K562 (cell line): ENCODE data around the gene TRABD. TPM values are rescaled to one million over a fixed set of nuclear protein-coding genes. Genes with fewer than 3 reads are reported as not detected.
A peak's percentile ranks its signal among the peaks of the same experiment; 100 is the strongest.

Experiments used
- CBX5 ChIP-seq: IDR thresholded peaks from 2 replicates; pipeline ENCODE4 v1.6.1; 2014; ENCODE audit warnings: low read depth, borderline replicate concordance
- CREM ChIP-seq: IDR thresholded peaks from 2 replicates; pipeline ENCODE4 v1.6.1; 2014; ENCODE audit warnings: antibody characterized with exemption, low read depth
- EGR1 ChIP-seq: fragments of 450-650 bp; conservative IDR thresholded peaks from 2 replicates; pipeline ENCODE4 v1.6.1; 2017; ENCODE audit warnings: mild to moderate bottlenecking
- EP300 ChIP-seq: IDR thresholded peaks from 2 replicates; pipeline ENCODE4 v1.6.1; 2012; ENCODE audit warnings: low read length, improper control_type of control experiment
- EP400 ChIP-seq: fragments of 450-650 bp; IDR thresholded peaks from 2 replicates; pipeline ENCODE4 v1.6.1; 2017; ENCODE audit warnings: antibody characterized with exemption, mild to moderate bottlenecking, moderate library complexity
- ESRRA ChIP-seq: fragments of 450-650 bp; IDR thresholded peaks from 2 replicates; pipeline ENCODE4 v1.6.1; 2014; ENCODE audit warnings: low read depth, mild to moderate bottlenecking, moderate library complexity, borderline replicate concordance
- FIP1L1 ChIP-seq: fragments of 200-400 bp; formaldehyde crosslinking; IDR thresholded peaks from 2 replicates; pipeline ENCODE4 v1.6.1; 2018; ENCODE audit warnings: mild to moderate bottlenecking, low read depth, low read length; ENCODE audit not compliant: poor library complexity, severe bottlenecking
- GABPB1 ChIP-seq: sonication (generic); formaldehyde crosslinking; IDR thresholded peaks from 2 replicates; pipeline ENCODE4 v1.8.0; 2022; ENCODE audit warnings: mild to moderate bottlenecking, missing genetic modification reagents
- GTF2A2 ChIP-seq: IDR thresholded peaks from 2 replicates; pipeline ENCODE4 v1.6.1; 2016; ENCODE audit warnings: mild to moderate bottlenecking, missing genetic modification characterization, missing compliant biosample characterization
- GTF2E2 ChIP-seq: fragments of 200-800 bp; sonication (Bioruptor generic); IDR thresholded peaks from 2 replicates; pipeline ENCODE4 v1.6.1; 2016; ENCODE audit warnings: missing genetic modification characterization, missing compliant biosample characterization
- HDAC2 ChIP-seq: fragments of 450-650 bp; IDR thresholded peaks from 2 replicates; pipeline ENCODE4 v1.6.1; 2016; ENCODE audit warnings: mild to moderate bottlenecking
- L3MBTL2 ChIP-seq: fragments of 450-650 bp; IDR thresholded peaks from 2 replicates; pipeline ENCODE4 v1.6.1; 2016; ENCODE audit warnings: mild to moderate bottlenecking, moderate library complexity
- MAX ChIP-seq: sonication (generic); formaldehyde crosslinking; IDR thresholded peaks from 2 replicates; pipeline ENCODE4 v1.9.0; 2022; ENCODE audit warnings: mild to moderate bottlenecking, missing genetic modification reagents
- MAZ ChIP-seq, 2 experiments: fragments of 450-650 bp in 1 of 2; sonication (generic) in 1 of 2; formaldehyde crosslinking; IDR thresholded peaks in 1 of 2; conservative IDR thresholded peaks in 1 of 2; 2 replicates each; pipeline versions ENCODE4 v1.4.0 to v1.5.0; 2020; ENCODE audit warnings: mild to moderate bottlenecking in 1 of 2, missing genetic modification reagents in 1 of 2
- NFYB ChIP-seq: IDR thresholded peaks from 2 replicates; pipeline ENCODE4 v1.6.1; 2011; ENCODE audit warnings: mild to moderate bottlenecking, moderate library complexity; ENCODE audit not compliant: insufficient read length; ENCODE audit errors: extremely low read depth
- POLR2A ChIP-seq: fragments of 450-650 bp; conservative IDR thresholded peaks from 2 replicates; pipeline ENCODE4 v1.6.1; 2016
- RBFOX2 ChIP-seq: fragments of 200-400 bp; formaldehyde crosslinking; IDR thresholded peaks from 2 replicates; pipeline ENCODE4 v1.6.1; 2017; ENCODE audit warnings: low read depth, mild to moderate bottlenecking, low read length, moderate library complexity
- TAF9B ChIP-seq: fragments of 450-650 bp; IDR thresholded peaks from 2 replicates; pipeline ENCODE4 v1.6.1; 2018; ENCODE audit warnings: mild to moderate bottlenecking; ENCODE audit not compliant: partially characterized antibody
- TBP ChIP-seq: optimal IDR thresholded peaks from 2 replicates; pipeline ENCODE3; 2011; ENCODE audit warnings: low read depth, low read length, improper control_type of control experiment
- TEAD1 ChIP-seq, 2 experiments: fragments of 450-650 bp in 1 of 2; sonication (generic) in 1 of 2; formaldehyde crosslinking; IDR thresholded peaks; 2 replicates each; pipeline versions ENCODE4 v1.4.0 to v1.8.0; 2020 to 2022; ENCODE audit warnings: mild to moderate bottlenecking in 2 of 2, missing genetic modification reagents in 1 of 2
- ZNF766 ChIP-seq: fragments of 200-800 bp; sonication (Bioruptor generic); conservative IDR thresholded peaks from 2 replicates; pipeline ENCODE4 v1.6.1; 2016; ENCODE audit warnings: missing genetic modification characterization, missing compliant biosample characterization
- ZNF785 ChIP-seq: fragments of 250-450 bp; sonication (Bioruptor Pico); IDR thresholded peaks from 2 replicates; pipeline ENCODE4 v1.4.0; 2020; ENCODE audit warnings: mild to moderate bottlenecking
- polyA plus RNA-seq, 8 experiments: library from polyadenylated mRNA; depleted of rRNA in 4 of 8; stranded (reverse) in 5 of 8; unstranded in 3 of 8; fragments of >200 nt; fragmentation: Nextera tagmentation in 2 of 8; fragmentation: Illumina TruSeq in 1 of 8; extraction: Ambion mirVana in 2 of 8; extraction: Trizol in 1 of 8; gene quantifications; 2 replicates each; pipeline versions ENCODE4 v1.2.1 to v1.2.3, GENCODE V29; 2011 to 2014; ENCODE audit warnings: inconsistent platforms in 1 of 8, missing spikeins in 1 of 8
- total RNA-seq, 7 experiments: library from RNA; depleted of rRNA in 6 of 7; stranded (reverse); fragments of >200 nt in 6 of 7; fragmentation: Illumina TruSeq in 2 of 7; extraction: Trizol in 2 of 7; gene quantifications; 2 replicates each; pipeline versions ENCODE4 v1.2.1 to v1.2.3, GENCODE V29; 2011 to 2021; ENCODE audit warnings: low replicate concordance in 1 of 7
- TF ChIP-seq, protein P1 (sequence below): fragments of 250-450 bp; sonication (Bioruptor Pico); IDR thresholded peaks from 2 replicates; pipeline ENCODE4 v1.4.0; 2020; ENCODE audit warnings: mild to moderate bottlenecking, moderate library complexity
- TF ChIP-seq, protein P2 (sequence below): fragments of 450-650 bp; IDR thresholded peaks from 2 replicates; pipeline ENCODE4 v1.6.1; 2016; ENCODE audit warnings: antibody characterized with exemption

TRABD gene
- total and polyA plus RNA-seq, 9 of the 15 experiments (the other 6 are each of a cell fraction or from before 2014, with no cell fraction given), result 0.08 to 62.9 (median 14.0) TPM

DNA sequence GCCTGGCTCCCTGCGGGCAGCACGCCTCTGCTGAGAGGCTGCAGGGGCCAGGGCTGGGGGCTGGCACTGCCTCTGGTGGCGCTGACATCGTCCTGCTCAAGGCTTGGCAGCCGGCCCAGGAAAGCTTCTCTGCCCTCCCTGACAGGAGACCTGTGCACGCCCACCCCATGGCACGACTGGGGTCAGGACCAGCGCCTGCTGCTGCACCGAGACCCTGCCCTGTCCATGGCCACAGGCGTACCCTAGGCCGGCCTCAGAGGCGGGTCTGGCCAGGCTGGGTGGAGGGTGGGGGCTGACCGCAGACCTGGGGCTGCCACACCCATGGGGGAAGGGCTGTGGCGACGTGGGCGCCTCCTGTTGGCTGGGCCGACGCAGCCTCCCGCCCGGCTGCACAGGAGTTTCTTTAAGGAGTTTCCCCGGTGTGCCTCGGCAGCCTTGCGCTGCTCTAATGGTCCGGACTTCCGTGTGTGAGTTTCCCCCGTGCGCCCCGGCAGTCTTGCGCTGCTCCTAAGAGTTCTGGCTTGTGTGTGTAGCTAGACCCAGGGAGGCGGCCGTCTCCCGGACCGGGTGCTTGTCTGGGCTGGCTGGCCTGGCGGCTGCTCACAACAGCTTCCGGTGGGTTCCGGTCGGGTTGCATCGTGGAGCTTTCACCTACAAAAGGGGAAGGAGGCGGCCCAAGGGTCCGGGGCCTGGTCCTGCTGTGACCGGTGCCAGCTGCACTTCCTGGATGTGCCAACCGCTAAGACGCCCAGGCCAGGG lies 4.6 kb downstream of the TRABD start (continued):
- TF ChIP-seq RBFOX2 (peak; percentile 70), TAF9B (no peak), ZNF785 (CRISPR knock-in tag) (no peak), GTF2E2 (tag) (no peak), MAX (CRISPR knock-in tag) (peak; percentile 42; the same call in 1 of the 2 replicates), HDAC2 (no peak), NFYB (peak; percentile 25), CREM (peak; percentile 77), EP400 (peak; percentile 66), EP300 (0 out of 2 replicates have a peak, but pooled peaks have one; percentile 4), ZNF766 (peak; percentile 62; the same call in 1 of the 2 replicates), EGR1 (0 out of 2 replicates have a peak, but pooled peaks have one; percentile 16), FIP1L1 (peak; percentile 17), POLR2A (peak; percentile 57), ESRRA (peak; percentile 89; the same call in 1 of the 2 replicates), CBX5 (0 out of 2 replicates have a peak, but pooled peaks have one; percentile 20), TBP (peak; percentile 35), L3MBTL2 (0 out of 2 replicates have a peak, but pooled peaks have one; percentile 37), TEAD1 (CRISPR knock-in tag; IDR thresholded peaks at IDR 0.05) (no peak), GTF2A2 (tag) (no peak), GABPB1 (CRISPR knock-in tag) (peak; percentile 76), MAZ (CRISPR knock-in tag; conservative IDR thresholded peaks at IDR 0.05 in 1 of 2, IDR thresholded peaks at IDR 0.05 in 1 of 2) (peak; percentile 77 to 87)
- TF ChIP-seq, protein P1, sequence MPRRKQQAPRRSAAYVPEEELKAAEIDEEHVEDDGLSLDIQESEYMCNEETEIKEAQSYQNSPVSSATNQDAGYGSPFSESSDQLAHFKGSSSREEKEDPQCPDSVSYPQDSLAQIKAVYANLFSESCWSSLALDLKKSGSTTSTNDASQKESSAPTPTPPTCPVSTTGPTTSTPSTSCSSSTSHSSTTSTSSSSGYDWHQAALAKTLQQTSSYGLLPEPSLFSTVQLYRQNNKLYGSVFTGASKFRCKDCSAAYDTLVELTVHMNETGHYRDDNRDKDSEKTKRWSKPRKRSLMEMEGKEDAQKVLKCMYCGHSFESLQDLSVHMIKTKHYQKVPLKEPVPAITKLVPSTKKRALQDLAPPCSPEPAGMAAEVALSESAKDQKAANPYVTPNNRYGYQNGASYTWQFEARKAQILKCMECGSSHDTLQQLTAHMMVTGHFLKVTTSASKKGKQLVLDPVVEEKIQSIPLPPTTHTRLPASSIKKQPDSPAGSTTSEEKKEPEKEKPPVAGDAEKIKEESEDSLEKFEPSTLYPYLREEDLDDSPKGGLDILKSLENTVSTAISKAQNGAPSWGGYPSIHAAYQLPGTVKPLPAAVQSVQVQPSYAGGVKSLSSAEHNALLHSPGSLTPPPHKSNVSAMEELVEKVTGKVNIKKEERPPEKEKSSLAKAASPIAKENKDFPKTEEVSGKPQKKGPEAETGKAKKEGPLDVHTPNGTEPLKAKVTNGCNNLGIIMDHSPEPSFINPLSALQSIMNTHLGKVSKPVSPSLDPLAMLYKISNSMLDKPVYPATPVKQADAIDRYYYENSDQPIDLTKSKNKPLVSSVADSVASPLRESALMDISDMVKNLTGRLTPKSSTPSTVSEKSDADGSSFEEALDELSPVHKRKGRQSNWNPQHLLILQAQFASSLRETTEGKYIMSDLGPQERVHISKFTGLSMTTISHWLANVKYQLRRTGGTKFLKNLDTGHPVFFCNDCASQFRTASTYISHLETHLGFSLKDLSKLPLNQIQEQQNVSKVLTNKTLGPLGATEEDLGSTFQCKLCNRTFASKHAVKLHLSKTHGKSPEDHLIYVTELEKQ (CRISPR knock-in tag), result no peak
- TF ChIP-seq, protein P2, sequence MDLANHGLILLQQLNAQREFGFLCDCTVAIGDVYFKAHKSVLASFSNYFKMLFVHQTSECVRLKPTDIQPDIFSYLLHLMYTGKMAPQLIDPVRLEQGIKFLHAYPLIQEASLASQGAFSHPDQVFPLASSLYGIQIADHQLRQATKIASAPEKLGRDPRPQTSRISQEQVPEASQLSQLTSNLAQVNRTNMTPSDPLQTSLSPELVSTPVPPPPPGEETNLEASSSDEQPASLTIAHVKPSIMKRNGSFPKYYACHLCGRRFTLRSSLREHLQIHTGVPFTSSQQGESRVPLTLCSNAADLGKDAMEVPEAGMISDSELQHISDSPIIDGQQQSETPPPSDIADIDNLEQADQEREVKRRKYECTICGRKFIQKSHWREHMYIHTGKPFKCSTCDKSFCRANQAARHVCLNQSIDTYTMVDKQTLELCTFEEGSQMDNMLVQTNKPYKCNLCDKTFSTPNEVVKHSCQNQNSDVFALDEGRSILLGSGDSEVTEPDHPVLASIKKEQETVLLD, result 0 out of 2 replicates have a peak, but pooled peaks have one; percentile 35
